Stimulated activated CD4-positive, alpha-beta T cell treated with anti-CD3 and anti-CD28 coated beads, Interleukin-15, amount 100 ng/mL, for 24 hours (primary cell): Measurements from ENCODE around the gene IL1RL1.
A peak's percentile ranks its signal among the peaks of the same experiment; 100 is the strongest.

ENCODE experiments used
- DNase-seq: peaks from one replicate; pipeline ENCODE4 v3.0.0-alpha.2; 2020

The IL1RL1 gene

DNA sequence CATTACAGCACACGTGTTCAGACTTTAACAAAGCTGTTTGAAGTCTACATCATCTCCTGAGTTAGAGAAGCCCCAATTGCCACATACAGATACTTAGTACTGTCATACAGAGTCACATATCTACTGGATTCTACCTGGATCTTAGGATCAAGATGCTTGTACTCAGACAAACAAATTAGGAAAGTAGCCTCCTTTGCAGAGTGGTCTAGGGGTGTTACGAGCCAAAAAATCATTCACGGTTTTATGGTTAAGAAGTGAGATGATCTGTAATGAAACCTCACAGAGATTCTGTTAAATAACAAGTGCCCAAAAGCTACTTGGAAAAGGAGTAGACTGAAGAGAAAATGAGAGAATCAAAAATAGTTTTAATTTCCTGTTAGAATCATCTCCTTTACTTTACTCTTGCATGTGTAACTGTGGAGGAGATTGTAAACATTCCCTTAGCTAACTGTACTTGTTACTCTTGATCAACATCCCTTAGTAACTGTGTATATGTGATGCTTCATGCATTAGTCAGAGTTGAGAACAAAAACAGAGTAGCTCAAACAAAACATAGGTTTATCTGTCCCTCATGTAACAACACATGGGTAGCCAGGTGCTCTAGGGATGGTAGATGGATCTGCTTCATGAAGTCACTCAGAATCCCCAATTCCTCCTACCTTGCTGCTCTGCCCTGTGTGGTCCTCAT, 16.4 kb upstream of the IL1RL1 start:
- no peak for DNase-seq

DNA sequence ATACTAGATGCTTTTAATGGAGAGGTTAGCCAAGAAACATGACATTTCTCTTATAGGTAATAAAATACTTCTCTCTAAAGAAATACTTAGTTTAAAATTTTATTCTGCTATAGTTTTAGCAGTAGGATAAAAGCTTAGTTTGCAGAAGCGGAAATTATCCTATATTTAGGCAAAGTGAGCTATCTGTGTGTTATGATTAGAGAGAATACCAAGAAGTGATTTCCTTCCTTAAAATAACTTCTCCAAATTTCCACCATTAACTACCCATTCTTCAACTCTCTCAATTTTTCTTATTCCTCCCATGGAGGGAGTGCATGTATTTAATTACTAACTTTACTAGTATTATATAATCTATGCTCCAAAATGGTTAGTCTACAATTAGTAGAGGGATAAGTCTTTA, 15.8 kb upstream of the IL1RL1 start:
- no peak for DNase-seq

DNA sequence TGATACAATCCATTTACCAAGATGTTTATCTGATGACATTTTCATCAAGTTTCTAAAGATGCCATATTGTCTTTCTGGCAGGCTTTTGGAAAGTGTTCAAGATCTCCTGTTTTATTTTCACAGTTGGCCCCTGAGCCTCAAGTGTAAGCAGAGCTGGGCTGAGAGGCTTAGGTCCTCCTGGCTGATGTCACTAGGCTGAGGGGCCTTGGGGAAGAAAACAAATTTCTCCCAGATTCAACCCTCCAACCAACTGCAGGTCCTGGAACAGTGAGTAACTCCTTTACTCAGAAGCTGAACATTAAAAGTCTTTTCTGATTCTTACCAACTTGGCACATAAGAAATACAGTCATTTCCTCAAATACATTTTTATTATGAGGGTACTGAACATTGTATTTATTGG, 14.9 kb upstream of the IL1RL1 start:
- DNase-seq = no peak

DNA sequence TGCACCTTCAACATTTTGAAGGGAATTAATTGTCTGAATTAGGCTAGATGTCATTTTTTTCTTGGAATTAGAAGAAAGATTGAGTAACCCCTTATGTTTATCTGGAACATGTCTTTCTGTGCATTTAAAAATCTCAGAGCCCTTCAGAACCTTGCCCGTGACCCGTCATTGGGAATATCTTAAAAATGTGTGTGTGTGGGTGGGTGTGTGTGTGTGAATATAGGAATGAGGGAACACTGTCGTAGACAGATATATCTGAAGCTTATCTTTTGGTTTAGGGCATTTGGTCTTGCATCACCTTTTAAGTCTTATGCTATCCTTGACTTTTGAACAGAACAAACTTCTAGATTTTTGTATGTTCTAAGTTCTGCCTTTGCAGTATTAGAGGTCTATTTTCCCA, 13.5 kb upstream of the IL1RL1 start:
- no peak for DNase-seq

DNA sequence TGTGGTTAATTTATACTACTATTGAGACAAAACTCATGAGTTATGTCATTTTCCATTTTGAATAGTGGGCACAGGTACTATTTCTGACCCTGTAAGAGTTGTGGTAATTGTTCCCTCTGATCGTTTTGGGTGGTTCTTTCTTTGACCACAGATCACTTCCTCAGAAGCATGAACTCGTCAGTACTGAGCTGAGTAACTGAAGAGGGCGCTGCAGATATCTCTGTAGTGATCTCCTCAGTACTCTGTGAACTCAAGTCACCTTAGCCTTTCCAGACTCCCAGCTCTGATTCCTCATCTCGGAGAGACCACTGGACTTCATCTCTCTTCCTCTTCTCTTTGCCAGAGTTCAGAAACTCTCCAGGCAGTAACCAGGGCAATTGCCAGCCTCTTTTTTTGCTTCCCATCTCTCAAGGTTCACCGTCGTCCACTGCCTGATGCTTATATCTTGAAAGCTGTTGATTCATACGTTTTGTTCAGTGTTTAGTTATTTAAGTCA, 9.4 kb upstream of the IL1RL1 start:
- DNase-seq = peak; percentile 70

DNA sequence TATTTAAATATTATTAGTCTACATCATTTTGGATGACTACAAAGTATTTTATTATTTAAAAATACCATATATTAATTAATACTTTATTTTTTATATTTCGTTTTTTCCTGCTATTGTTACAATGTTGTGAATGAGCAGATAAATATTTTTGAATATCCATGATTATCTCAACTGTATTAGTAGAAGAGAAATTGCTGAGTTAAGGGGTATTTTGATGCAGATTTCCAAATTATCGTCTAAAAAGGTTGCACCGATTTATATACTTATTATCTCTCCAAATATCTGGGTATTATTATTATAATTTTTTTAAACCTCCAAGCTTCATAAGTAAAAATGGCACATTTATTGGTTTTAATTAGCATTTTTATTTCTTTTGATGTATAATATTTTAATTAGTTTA, 8.9 kb upstream of the IL1RL1 start:
- DNase-seq = no peak

GRCh38 chr2:102303589-102303988, 7.8 kb upstream of the IL1RL1 start:
- DNase-seq = no peak

DNA sequence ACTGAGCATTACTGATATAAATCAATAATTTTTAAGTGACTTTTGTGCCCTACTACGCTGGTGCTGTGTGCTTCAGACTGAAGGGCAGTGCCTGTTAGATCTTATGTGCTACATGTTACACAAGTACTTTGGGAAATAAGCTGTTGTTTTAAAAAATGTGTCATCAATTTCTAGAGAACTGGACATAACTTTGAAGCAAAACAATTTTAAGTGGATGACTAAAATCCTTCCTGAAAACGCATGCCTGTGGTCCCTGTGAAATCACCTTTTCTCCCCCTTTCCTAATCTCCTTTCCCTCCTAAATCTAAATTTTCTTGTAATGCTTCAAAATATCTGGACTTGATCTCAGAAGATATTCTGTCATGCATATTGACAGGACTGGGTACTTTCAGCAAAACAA, 7.1 kb upstream of the IL1RL1 start:
- DNase-seq = peak; percentile 8

DNA sequence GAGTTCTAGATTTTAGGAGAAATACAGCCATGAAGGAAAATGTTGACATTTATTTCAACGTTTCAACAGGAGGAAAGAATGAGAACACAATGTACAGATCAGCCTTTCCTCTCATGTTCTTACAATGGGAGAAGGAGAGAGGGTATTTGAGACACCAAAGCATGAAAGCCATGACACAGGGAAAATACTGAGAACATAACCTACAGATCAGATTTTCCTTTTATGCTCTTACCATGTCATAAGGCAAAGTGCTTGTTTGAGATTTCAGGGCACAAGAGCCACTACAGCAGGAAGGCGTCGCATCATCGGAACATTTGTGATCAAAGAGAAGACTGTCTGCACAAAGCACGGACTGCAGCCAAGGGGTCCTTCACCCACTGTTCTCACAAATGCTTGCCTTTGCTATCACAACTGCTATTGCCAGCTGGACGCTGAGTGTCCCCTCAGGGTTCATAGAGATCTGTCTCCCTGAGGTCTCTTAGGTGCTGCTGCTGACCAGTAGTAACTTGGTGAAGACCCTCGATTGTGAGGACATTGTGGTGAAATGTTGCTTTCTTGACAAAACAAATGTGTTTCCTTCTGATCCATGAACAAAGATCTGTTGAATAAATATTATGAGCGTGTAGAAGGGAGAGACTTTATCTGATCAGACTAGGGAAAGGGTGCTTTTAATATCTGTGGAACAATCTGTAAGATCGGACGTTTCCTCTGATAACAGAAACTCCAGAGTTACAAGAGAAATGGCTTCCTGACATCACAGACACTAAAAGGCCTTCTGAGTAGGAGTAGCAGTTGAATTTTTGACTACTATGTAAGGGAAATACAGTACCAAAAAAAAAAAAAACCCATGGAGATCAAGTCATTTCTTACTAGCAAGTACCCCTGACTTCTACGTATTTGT, 6.4 kb upstream of the IL1RL1 start:
- peak; percentile 62 for DNase-seq

GRCh38 chr2:102306125-102306524, 5.2 kb upstream of the IL1RL1 start:
- DNase-seq = no peak

DNA sequence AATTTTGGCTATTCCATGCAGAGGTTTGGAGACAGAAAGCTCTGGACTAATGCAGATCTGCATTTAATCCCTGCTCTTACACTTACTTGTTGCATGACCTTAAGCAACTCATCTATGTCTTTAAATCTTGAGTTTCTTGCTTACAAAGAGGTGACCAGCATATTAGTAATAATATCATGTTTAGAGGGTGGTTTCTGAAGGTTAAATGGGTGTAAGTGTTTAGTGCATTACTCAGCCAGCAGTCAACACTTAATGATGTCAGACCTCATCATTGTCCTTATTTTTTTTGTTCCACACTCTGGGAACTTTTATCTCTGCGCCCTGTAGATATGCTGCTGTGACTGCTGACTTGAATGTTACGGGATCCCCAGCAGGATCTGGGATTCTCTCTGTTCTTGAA, 1.7 kb downstream of the IL1RL1 start:
- no peak for DNase-seq

DNA sequence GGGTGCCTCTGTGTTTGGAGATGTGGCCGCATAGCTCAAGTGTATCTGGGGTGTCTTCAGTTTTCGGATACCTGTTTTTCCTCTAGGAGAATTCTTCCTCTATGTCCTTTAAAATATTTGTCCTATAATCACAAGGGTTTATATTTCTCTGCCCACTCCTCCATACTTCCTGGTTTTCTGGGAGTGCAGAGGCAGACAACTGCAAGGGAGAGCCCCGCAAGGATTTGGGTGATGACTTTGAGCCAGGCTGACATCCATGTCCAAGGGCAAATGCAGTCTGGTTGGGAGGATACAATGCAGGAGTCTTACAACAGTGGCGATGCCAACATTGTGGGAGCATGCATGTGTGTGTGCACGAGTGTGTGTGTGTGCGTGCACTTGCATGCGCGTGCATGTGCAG, 2.1 kb downstream of the IL1RL1 start:
- DNase-seq = no peak

GRCh38 chr2:102313950-102314349, 2.6 kb downstream of the IL1RL1 start:
- no peak for DNase-seq

DNA sequence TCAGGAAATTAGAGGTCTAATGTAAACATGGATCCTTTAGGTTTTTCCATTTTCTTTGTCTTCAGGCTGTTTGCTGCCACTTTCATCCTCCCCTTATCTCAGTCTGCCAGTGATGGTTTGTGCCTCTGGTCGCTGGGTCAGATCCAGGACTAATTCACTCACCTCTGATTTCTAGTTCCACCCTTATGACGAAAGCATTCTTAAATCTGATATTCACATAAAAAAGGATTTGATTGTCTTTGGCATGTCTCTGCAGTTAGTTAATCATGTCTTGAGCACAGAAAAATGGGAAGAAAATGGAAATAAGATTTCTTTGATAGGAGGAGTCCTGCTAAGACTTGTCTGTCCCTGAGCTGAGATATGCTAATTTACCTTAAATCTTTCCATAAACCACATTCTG, 4.6 kb downstream of the IL1RL1 start:
- no peak for DNase-seq

DNA sequence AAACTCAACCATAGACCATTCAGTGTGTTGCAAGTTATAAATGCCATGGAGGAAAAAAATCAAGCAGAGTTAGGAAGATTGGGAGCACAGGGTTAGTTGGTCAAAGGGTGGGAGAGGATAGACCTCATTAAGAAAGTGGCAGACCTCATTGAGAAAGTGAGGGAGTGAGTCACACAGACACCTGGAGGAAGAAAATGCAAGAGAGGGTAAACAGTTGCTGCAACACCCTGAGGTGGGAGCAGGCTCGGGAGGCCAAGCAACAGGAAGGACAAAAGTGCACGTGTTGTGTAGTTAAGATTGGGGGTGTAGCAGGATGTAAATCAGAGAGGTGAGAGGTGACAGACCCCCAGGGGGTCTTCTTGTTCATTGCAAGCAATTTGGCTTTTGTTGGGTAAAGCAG, 6.4 kb downstream of the IL1RL1 start:
- DNase-seq = no peak

GRCh38 chr2:102318437-102318836, 7.1 kb downstream of the IL1RL1 start:
- DNase-seq = no peak

GRCh38 chr2:102321941-102322719, 10.8 kb downstream of the IL1RL1 start:
- no peak for DNase-seq

- DNase-seq = peak; percentile 37
Observed at GRCh38 chr2:102324914-102325313, 13.6 kb downstream of the IL1RL1 start.

DNA sequence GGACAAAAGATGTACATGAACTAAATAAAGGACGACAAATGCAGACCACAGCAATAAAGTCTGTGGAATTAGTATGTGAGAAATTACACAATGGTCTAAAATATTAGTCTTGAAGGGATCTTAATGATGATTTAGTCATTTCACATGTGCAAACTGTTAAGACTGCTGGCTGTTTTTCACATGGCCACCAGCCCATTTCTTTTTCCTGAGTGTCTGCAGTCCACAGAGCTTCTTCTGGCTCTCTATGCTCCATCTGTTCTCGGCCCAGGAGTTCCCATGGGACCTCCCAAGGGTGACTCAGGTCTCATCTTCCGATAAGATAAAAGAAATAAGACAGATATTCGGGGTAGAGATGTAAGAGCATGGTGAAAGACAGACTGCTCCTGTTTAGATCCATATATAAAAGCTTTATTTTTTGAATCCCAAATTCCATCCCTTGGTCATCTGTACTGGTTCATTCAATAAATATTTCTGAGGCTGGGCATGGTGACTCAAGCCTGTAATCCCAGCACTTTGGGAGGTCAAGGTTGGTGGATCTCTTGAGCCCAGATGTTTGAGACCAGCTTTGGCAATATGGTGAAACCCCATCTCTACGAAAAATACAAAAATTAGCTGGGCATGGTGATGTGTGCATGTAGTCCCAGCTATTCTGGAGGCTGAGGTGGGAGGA, 20.1 kb downstream of the IL1RL1 start:
- DNase-seq = no peak

- DNase-seq = no peak
Observed at GRCh38 chr2:102334486-102334885, 23.1 kb downstream of the IL1RL1 start.

DNA sequence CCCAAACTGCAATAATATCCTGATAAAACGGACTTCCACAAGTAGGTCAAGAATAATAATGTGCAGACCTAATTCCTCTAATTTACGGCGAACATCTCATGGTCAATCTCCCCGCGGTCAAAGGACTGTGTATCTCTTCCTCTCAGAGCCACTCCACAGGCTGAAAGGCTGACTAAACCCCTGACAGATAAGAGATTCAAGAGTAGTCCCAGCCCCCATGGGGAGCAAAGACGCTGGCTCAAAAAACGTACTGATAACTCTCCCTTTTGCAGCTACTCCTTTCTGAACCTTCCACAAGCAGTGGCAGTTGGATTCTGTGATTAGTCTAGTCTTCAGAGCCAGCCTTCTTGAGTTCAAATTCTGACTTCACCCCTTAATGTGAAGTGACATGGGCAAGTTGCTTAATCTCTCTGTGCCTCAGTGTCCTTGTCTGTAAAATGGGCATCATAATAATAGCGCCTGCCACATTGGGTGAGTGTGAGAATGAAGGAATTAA, 24.6 kb downstream of the IL1RL1 start:
- no peak for DNase-seq

DNA sequence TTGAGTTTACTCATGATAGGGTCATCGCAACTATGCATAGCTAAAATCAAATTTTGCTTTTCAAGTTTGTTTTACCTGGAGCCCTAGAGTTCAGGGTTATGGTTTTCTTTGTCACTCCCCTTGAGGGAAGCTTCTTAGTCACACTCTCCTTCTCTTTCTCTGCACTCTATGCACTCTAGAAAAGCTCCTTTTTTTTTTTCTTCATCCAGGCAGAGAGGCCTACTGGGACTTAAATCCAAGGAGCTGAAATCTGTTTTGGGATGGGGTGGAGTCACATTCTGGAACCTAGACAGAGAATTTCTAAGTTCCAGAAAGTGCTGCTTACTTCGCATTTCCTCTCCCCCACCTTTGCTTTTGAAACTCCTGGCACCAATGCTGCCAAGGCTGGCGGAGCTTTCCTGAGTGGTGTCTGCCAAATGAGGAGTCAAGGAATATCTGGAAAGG, 25.2 kb downstream of the IL1RL1 start:
- no peak for DNase-seq

- DNase-seq = no peak
Observed at GRCh38 chr2:102337012-102337411, 25.6 kb downstream of the IL1RL1 start.
